ENCODE results near the gene LPP.

- TF ChIP-seq CEBPB (IDR thresholded peaks at IDR 0.05; ENCODE audit: low read depth, low read length): 0 out of 2 replicates have a peak, but pooled peaks have one; percentile 42
- TF ChIP-seq CTCF (conservative IDR thresholded peaks at IDR 0.05; ENCODE audit: low read depth, low read length): no peak
- no peak for TF ChIP-seq MAZ (IDR thresholded peaks at IDR 0.05; ENCODE audit: borderline replicate concordance, low read depth, low read length)
- no peak for TF ChIP-seq USF2 (IDR thresholded peaks at IDR 0.05; ENCODE audit: low read depth, low read length)
- no peak for TF ChIP-seq POLR2A (IDR thresholded peaks at IDR 0.05; ENCODE audit: low read depth, low read length)
- no peak for TF ChIP-seq FOS (IDR thresholded peaks at IDR 0.05; ENCODE audit: low read depth, low read length)
- TF ChIP-seq MAFK (IDR thresholded peaks at IDR 0.05; ENCODE audit: low read depth, low read length): no peak
- TF ChIP-seq RFX5 (IDR thresholded peaks at IDR 0.05; ENCODE audit: low read depth, low read length): no peak
- TF ChIP-seq ELK1 (IDR thresholded peaks at IDR 0.05; ENCODE audit: borderline replicate concordance, low read depth, low read length): no peak
- no peak for TF ChIP-seq MXI1 (IDR thresholded peaks at IDR 0.05; ENCODE audit: borderline replicate concordance, low read depth, low read length)
- TF ChIP-seq CHD1 (IDR thresholded peaks at IDR 0.05; ENCODE audit: low read depth, low read length): no peak
- no peak for TF ChIP-seq NFE2L2 (IDR thresholded peaks at IDR 0.05; ENCODE audit: low read depth, low read length)
- TF ChIP-seq RAD21 (IDR thresholded peaks at IDR 0.05; ENCODE audit: low read length): no peak
Observed at GRCh38 chr3:188656196-188656982, 502.4 kb downstream of the LPP start.
